Large intestine (tissue), 3 donors: ENCODE data around the gene DDX20. TPM values are rescaled to one million over a fixed set of nuclear protein-coding genes. Genes with fewer than 3 reads are reported as not detected.

Experiments used
- DNase-seq, 2 donors: peaks; one replicate each; pipeline versions ENCODE4 v3.0.0 to v3.0.0-alpha.2; 2013
- H3K27ac ChIP-seq: one replicate; pipeline ENCODE4 v1.5.1; 2013; ENCODE audit warnings: low read length
- H3K27me3 ChIP-seq: 2 replicates; pipeline ENCODE4 v1.6.1; 2013; ENCODE audit warnings: low read length; ENCODE audit not compliant: control insufficient read depth, insufficient read depth
- H3K36me3 ChIP-seq: 2 replicates; pipeline ENCODE4 v1.6.1; 2013; ENCODE audit warnings: low read length; ENCODE audit not compliant: control insufficient read depth, insufficient read depth
- H3K4me1 ChIP-seq: one replicate; pipeline ENCODE4 v1.6.1; 2013; ENCODE audit warnings: low read length; ENCODE audit not compliant: control insufficient read depth, insufficient read depth
- H3K4me3 ChIP-seq: one replicate; pipeline ENCODE4 v1.5.1; 2013; ENCODE audit warnings: low read length
- H3K9me3 ChIP-seq: one replicate; pipeline ENCODE4 v1.6.1; 2013; ENCODE audit warnings: mild to moderate bottlenecking, low read depth, low read length, moderate library complexity; ENCODE audit not compliant: control insufficient read depth
- WGBS: methylation state at CpG from one replicate; pipeline ENCODE4 v1.1.5; 2013; ENCODE audit warnings: low lambda C conversion rate; ENCODE audit not compliant: insufficient coverage; 5-methylcytosine and 5-hydroxymethylcytosine counted together
- polyA plus RNA-seq: library from polyadenylated mRNA; unstranded; fragments of 120-200 nt; gene quantifications from one replicate; pipeline ENCODE4 v1.2.1, GENCODE V29; 2013

Gene DDX20
- polyA plus RNA-seq, 1 donor, result 13.8 TPM

- H3K9me3 ChIP-seq, result no peaks in the 10 kb centered on the region
- peak; percentile 69 to 84 for DNase-seq
- no peaks in the 10 kb centered on the region for H3K36me3 ChIP-seq
- WGBS, result no CpG with 5 or more reads among the region's 9 CpGs
- peaks cover 27% of the 10 kb centered on the region for H3K4me1 ChIP-seq
- no peaks in the 10 kb centered on the region for H3K27me3 ChIP-seq
- no peak overlapping the region for H3K4me3 ChIP-seq
- no peak overlapping the region for H3K27ac ChIP-seq
Observed at GRCh38 chr1:111733183-111733991, 22.3 kb upstream of the DDX20 start.

- Histone ChIP-seq H3K27ac (no peak overlapping the region), H3K4me1 (peaks cover 27% of the 10 kb centered on the region), H3K36me3 (no peaks in the 10 kb centered on the region), H3K4me3 (no peak overlapping the region), H3K27me3 (no peaks in the 10 kb centered on the region), H3K9me3 (no peaks in the 10 kb centered on the region)
- WGBS, result 86% methylated on average over 1 of the region's 5 CpGs
- DNase-seq, result no peak
Observed at GRCh38 chr1:111733992-111734341, 21.7 kb upstream of the DDX20 start.

- Histone ChIP-seq H3K27ac (no peak overlapping the region), H3K9me3 (no peaks in the 10 kb centered on the region), H3K27me3 (no peaks in the 10 kb centered on the region), H3K36me3 (no peaks in the 10 kb centered on the region), H3K4me3 (no peak overlapping the region), H3K4me1 (peaks cover 28% of the 10 kb centered on the region)
- no peak for DNase-seq
- WGBS, result 100% methylated on average over 2 of the region's 3 CpGs
Observed at GRCh38 chr1:111734426-111734825, 21.3 kb upstream of the DDX20 start.

- Histone ChIP-seq H3K36me3 (no peaks in the 10 kb centered on the region), H3K9me3 (peaks cover 2% of the 10 kb centered on the region), H3K4me1 (peaks cover 32% of the 10 kb centered on the region), H3K27ac (no peak overlapping the region), H3K27me3 (peaks cover 2% of the 10 kb centered on the region), H3K4me3 (no peak overlapping the region)
- no peak for DNase-seq
- WGBS, result no CpG with 5 or more reads among the region's 3 CpGs
Observed at GRCh38 chr1:111734856-111735255, 20.8 kb upstream of the DDX20 start.

- H3K9me3 ChIP-seq, result peaks cover 6% of the 10 kb centered on the region
- H3K4me3 ChIP-seq, result no peak overlapping the region
- no peak overlapping the region for H3K27ac ChIP-seq
- H3K36me3 ChIP-seq, result no peaks in the 10 kb centered on the region
- WGBS, result no CpG with 5 or more reads among the region's 4 CpGs
- H3K4me1 ChIP-seq, result peaks cover 35% of the 10 kb centered on the region
- DNase-seq, result no peak
- H3K27me3 ChIP-seq, result peaks cover 6% of the 10 kb centered on the region
Observed at GRCh38 chr1:111735321-111735720, 20.4 kb upstream of the DDX20 start.

GRCh38 chr1:111735858-111736544 lies 19.7 kb upstream of the DDX20 start:
- WGBS, result 80% methylated on average over 1 of the region's 8 CpGs
- Histone ChIP-seq H3K27ac (no peak overlapping the region), H3K4me3 (no peak overlapping the region), H3K4me1 (peaks cover 34% of the 10 kb centered on the region), H3K27me3 (peaks cover 13% of the 10 kb centered on the region), H3K36me3 (no peaks in the 10 kb centered on the region), H3K9me3 (peaks cover 6% of the 10 kb centered on the region)
- DNase-seq, result no peak

- peaks cover 20% of the 10 kb centered on the region for H3K27me3 ChIP-seq
- H3K9me3 ChIP-seq, result peaks cover 6% of the 10 kb centered on the region
- WGBS, result no CpG with 5 or more reads among the region's 4 CpGs
- peaks cover 34% of the 10 kb centered on the region for H3K4me1 ChIP-seq
- H3K36me3 ChIP-seq, result no peaks in the 10 kb centered on the region
- no peak overlapping the region for H3K4me3 ChIP-seq
- no peak for DNase-seq
- no peak overlapping the region for H3K27ac ChIP-seq
Observed at GRCh38 chr1:111736548-111737215, 19.0 kb upstream of the DDX20 start.

- 52% methylated on average over 2 of the region's 8 CpGs for WGBS
Observed at GRCh38 chr1:111737216-111738132, 18.2 kb upstream of the DDX20 start.

GRCh38 chr1:111738133-111738435 lies 17.6 kb upstream of the DDX20 start:
- no CpG with 5 or more reads among the region's 9 CpGs for WGBS
- H3K27ac ChIP-seq, result peak overlapping the region; percentile 10
- no peak for DNase-seq
- peak overlapping the region; percentile 77 for H3K4me3 ChIP-seq
- H3K36me3 ChIP-seq, result no peaks in the 10 kb centered on the region
- H3K4me1 ChIP-seq, result peaks cover 33% of the 10 kb centered on the region
- H3K9me3 ChIP-seq, result peaks cover 6% of the 10 kb centered on the region
- H3K27me3 ChIP-seq, result peaks cover 33% of the 10 kb centered on the region

More at GRCh38 chr1:111737216-111738132, 18.2 kb upstream of the DDX20 start:
- peaks cover 27% of the 10 kb centered on the region for H3K27me3 ChIP-seq
- H3K36me3 ChIP-seq, result no peaks in the 10 kb centered on the region
- peak overlapping the region; percentile 77 for H3K4me3 ChIP-seq
- H3K27ac ChIP-seq, result peak overlapping the region; percentile 10
- peak in 1 of 2 donors; percentile 59 for DNase-seq
- peaks cover 6% of the 10 kb centered on the region for H3K9me3 ChIP-seq
- peaks cover 34% of the 10 kb centered on the region for H3K4me1 ChIP-seq
